HG02759 (cell line): ENCODE results near the gene TC2N.
"Not testable (repeated sequence)": the region's sequence is repeated elsewhere in the genome, so short reads cannot be mapped to it uniquely, and the experiment has no call there.

ENCODE experiments used
- ATAC-seq: cut with Tn5 transposase; IDR thresholded peaks from one replicate; pipeline ENCODE4 v1.9.1; 2021; ENCODE audit warnings: mild to moderate bottlenecking, moderate library complexity; ENCODE audit not compliant: unreplicated experiment

Gene TC2N

GRCh38 chr14:91889477-91890211, 22.3 kb upstream of the TC2N start:
- no peak for ATAC-seq

DNA sequence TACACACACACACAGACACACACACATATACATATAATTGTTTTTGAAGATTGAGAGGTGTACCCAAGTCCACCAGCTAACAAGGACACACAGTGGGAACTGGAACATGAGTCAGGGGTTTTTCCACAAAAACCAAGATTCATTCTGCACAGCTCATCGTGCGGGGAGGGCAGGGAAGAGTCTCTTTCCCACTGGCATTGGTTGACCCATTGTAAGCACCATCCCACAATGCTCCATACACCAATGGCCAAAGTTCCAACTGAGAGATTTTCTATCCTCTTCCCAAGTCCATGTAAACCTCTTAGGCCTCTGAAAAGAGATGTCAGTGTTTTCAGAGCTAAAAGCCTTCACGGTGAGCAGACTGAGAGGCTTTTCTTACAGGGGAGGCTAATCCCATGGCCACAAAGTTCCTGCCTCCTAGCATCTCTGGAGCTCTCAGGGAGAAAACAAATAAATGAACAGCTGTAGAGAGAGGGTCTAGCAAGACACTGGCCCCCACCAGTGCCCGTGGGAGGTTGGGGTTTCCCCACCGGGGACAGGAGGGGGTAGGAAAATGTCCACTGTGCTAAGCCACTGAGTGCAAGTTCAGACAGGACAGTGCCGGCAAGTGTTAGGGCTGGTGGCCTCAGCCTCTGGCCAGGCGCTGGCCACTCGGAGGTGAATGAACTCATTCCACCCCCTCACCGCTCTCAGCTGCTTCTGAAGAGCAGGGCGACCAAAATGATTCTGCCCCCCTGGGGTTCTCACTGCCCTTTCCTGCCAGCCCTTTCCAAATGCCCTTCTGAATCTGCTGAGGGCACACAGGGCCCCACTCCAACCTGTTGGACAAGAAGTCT, 21.5 kb upstream of the TC2N start:
- no peak for ATAC-seq

DNA sequence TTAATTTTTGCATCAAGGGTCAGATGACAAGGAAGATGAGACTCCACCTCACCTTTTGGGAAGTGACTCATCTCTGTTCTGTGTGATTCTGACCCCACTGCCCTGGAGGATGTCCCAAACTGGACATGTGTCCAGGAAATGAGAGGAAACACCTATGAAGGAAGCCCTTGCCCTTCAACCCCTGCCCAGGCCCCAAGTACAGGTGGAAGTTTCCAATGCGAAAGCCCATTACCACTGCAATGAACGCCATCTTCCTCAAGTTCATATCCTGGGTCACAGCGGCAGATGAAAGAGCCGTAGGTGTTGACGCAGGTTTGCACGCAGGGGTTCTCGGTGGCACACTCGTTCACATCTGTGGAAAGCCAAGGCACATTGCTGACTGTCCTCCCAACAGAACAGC, 19.6 kb upstream of the TC2N start:
- ATAC-seq = no peak

DNA sequence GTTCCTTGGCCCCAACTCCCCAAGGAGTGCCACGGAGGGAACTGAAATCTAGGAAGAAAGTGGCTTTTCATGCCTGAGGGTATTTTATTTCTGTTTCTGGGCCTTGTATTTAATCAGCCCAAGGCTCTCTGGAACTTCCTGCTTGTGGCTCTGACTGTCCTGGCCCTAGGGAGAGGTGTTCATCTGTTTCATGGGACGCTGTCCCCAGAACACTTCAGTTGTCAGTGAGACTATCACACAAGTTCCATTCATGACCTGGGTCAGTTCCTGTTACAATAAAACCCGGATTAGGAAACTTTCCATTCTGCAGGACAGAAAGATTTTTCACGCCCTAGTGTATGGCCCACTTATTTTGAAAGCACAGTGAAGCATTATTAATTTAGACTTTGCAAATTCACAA, 18.5 kb upstream of the TC2N start:
- no peak for ATAC-seq

DNA sequence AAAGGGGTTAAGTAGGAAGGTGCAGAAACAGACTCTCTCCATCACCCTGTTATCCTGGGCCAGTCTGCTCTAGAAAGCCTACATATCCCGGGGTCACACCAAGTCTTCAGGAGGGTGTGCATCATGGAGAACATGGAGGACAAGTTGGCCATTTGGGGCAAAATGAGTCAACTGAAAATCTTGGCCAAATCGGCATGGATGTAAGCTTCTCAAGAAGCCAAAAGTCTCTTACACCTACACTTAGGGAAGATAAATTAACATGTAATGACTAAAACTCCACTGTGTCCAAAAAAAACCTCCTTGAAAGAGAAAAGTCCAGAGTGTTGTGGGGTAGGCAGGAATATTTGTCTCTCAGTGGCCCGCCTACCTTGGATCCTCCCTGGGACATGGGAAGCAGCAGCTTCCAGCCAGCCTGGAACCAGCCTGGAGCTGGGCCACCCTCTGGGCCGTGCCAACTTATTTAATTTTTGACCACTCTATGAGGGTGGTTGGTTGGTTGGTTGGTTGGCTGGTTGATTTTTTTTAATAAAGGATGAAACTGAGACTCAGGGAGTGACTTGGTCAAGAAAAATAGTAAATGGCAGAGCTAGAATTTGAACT, 17.9 kb upstream of the TC2N start:
- ATAC-seq = no peak

- ATAC-seq = no peak
Observed at GRCh38 chr14:91884664-91885063, 17.3 kb upstream of the TC2N start.

GRCh38 chr14:91883753-91884152, 16.4 kb upstream of the TC2N start:
- ATAC-seq = no peak

DNA sequence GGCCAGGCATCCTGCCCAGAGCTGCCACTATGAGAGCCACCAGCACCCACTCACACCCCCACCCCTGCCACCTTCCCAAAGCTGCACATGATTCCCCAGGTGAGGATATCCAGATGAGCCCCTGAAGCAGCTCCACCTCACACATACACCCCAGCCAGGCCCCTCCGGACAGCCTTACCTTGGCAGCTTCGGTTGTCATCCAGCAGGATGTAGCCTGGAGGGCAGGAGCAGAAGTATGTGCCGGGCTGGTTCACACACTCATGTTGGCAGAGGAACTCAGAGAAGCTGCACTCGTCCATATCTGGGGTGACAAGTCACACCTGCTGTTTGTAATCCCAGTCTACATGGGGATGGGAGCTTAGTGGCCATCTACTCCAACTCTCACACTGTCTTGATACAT, 15.4 kb upstream of the TC2N start:
- no peak for ATAC-seq

DNA sequence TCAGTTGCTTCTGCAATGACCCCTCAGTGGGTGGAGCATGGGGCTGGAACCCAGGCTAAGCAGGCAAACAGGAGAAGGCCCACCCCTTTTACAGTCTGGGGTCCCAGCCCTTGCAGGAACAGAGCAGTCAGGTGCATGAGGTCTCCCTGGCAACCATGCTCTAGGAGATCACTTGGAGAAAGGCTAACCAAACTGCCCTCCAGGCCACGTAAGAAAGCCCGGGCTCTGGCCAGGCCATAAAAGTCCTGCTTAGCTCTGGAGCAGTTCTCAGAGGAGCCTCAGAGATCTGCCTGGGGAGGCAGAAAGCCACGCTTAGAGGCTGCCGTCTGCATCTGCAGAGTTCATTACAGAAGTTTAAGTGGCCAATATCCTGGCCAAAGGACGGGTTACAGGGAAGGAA, 15.0 kb upstream of the TC2N start:
- ATAC-seq = no peak

GRCh38 chr14:91879196-91879595, 11.9 kb upstream of the TC2N start:
- no peak for ATAC-seq

DNA sequence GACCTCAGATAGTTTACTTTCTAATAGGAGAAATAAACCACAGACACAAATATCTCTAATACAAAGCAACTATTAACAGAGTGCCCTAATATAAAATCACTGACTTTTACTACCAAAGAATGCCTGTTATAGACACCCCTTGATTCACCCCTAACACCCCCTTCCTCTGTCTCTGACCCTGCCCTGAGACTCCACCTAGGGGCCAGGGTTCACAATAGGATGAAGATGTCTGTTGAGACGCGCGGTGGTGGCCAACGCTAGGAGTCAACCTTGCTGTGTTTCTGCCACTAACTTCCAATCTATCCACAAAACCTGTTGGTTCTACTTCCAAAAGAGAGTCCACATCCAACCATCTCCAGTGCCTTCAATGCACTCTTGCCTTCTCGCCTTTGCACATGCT, 10.9 kb upstream of the TC2N start:
- ATAC-seq = no peak

DNA sequence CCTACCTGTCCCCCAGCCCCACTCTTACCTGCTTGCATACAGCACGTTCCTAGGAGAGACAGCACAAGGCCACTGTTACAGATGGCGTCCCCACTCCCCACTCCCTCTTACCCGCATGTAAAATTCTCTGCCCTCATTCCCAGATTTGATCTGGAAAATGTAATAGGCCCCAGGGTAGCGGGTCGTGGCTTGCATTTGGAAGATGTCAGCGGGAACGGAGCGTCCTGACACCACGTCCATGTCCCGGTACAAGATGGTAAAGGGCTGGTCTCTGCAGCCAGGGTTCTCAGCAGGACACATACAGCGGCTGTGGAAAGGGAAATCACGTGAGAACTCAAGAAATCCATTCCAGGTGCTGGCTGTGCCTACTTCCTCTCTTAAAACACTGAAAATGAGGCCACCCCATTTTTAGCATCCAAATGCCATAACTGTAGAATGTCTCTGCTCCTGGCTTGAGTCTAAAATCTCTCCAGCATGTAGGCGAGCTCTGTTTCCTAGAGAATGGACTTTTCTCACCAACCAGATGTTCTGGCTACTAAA, 10.1 kb upstream of the TC2N start:
- ATAC-seq = no peak

DNA sequence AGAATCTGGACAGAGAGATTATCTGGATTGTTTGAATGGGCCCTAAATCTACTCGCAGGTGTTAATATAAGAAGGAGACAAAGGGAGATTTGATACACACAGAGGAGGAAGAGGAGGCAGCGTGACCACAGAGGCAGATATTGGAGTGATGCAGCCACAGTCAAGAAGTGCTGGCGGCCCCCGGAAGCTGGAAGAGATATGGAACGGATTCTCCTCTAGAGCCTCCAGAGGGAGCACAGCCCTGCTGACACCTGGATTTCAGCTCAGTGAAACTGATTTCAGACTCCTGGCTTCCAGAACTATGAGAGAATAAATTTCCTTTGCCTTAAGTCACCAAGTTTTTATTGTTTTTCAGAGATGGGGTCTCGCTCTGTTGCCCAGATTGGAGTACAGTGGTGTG, 9.2 kb upstream of the TC2N start:
- no peak for ATAC-seq

DNA sequence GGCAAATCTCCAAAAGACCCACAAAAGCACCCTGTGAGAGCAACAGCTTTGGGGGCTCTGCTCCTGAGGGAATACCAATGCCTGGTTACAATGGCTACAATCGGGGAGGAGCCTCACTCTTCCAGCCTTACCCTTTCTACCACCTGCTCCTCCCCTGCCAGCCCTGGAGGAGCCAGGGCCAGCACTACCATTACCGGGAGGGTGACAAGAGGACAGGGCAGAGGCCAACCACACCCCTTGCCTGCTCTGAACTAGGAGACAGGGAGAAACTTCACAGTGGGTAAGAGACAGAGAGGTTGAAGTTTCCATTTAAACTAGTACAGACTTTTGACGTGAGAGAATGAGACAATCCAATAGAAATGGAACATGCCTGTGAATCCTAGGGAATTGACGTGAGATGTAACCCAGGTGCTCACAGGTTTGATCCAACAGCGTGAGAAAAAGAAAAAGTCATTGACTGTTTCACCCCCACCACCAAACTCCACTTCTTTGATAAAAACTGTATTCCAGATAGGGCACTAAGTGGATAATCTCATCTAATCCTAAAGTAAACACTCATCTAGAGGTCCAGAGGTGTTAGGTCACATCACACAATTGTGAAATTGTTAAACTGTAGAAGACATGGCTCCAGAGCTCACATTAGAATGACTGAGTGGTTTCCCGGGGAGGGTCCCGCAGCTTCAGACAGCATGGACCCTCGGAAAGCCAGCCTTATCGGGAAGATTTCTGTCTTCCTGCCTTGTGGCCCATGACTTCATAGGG, 8.4 kb upstream of the TC2N start:
- ATAC-seq = no peak

DNA sequence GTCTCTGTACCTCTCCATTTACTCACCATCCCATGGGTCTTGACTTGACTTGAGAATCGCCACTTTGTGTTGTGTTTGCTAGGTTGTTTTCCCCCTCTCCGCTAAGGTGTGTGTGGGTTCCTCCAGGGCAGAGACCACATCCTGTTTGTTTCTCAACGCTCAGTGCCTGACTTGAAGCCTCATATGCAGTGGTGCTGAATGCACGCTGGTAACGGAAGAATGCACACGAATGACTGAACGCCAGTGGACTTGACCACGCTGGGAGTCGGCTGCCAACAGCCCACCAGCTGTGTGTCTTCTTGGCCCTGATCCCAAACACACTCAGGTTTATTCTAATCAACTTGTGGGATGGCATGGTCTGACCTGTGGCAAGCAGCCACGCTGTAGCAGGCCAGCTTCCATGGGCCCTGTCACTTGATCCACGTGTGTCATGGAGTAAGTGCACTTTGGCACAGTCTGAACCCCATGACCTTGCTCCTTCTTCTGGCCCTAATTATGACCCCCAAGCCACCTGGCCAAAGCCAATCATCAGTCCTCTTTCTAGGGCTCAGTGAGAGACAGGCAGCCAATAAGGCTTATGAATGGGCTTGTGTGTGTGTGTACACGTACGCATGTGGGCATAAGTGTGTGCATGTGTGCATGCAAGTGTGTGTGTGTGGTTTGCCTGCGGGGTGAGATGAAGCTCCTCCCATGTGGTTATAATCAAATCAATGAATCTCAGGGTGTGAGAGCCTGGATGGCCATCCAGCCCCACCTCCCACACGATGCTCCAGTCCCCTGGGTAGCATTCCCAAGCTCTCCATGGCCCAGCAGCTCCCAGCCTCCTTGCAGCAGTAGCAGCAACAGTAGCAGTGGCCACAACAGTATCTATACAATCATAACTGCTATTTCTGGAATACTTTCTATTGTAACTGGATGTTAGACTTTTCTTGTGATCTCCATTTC, 6.4 kb upstream of the TC2N start:
- ATAC-seq = peak; percentile 74

DNA sequence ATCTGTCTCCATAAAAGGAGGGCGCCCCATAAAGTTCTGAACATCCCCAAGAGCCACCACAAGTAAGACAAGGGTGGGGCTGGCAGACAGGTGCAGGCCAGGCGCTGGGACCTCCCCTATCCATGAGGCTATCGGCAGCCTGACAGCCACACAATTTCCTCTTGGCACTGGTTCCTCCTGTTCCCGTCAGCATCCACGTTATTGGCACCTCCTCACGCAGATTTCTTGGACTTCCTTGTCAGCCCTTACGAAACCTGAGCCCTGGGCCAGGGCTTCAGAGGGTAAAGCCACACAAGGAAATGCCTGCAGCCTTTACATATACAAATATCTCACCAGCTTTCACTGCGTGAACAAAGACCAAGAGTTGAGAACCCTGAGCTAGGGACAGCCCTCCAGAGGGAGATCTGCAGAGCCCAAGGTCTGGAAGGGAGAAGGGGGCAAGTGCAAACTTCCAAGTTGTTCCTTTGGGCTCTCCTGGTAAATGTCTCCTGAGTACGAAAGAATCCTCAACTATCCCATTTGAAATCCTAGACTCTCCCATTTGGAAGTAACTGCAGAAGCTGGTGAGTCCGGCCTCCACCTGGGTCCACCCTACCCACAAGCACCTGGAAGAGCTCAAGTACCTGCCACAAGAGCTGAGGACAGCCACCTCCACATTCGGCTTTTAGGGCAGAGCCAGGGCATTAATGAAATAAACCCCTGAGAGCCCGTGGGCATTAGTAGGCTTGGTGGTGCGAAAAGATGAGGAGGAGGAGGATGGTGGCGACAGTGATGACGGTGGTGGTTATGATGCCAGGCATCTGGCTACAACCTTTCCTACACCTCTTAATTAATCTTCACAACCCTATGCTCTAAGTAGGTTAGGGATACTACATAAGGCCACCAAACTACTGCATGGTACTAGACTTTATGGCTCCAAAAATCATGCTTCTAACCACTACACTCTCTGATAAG, 5.5 kb upstream of the TC2N start:
- peak; percentile 23 for ATAC-seq

- peak; percentile 53 for ATAC-seq
Observed at GRCh38 chr14:91872011-91872501, 4.7 kb upstream of the TC2N start.

DNA sequence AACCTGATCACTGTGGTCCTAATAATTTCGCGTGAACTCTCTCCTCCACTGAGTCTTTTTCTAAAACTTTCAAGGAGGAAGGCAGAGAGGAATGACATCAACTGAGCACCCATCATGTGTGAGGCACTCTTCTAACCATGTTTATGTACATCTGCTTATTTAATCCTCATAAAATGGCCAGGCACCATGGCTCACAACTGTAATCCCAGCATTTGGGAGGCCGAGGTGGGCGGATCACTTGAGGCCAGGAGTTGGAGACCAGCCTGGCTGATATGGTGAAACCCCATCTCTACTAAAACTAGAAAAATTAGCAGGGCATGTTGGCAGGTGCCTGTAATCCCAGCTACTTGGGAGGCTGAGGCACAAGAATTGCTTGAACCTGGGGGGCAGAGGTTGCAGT, 4.1 kb upstream of the TC2N start:
- ATAC-seq = not testable (repeated sequence)

DNA sequence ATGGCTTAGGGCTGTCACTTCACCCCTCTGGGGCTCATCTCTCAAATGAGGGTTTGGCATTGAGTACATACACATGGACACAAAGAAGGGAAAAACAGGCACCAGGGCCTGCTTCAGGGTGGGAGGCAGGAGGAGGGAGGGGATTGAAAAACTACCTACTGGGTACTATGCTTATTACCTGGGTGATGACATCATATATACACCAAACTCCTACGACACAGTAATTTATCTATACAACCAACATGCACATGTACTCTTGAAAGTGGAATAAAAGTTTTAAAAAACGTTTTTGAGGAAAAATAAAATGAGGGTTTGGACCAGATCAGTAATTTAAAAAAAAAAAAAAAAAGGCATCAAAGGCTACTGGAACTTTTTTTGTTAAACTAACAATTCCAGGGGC, 3.6 kb upstream of the TC2N start:
- ATAC-seq = no peak
